Neuronal stem cell (in vitro differentiated cells): ENCODE results near the gene MCOLN2.
A peak's percentile ranks its signal among the peaks of the same experiment; 100 is the strongest.
"Not testable (repeated sequence)": the region's sequence is repeated elsewhere in the genome, so short reads cannot be mapped to it uniquely, and the experiment has no call there.

Experiments used
- DNase-seq: peaks from one replicate; pipeline ENCODE4 v3.0.0-alpha.2; 2013; ENCODE audit warnings: low spot score
- H2AFZ ChIP-seq: one replicate; pipeline ENCODE4 v1.6.1; 2013; ENCODE audit warnings: mild to moderate bottlenecking, low read length, inconsistent platforms
- H2AK5ac ChIP-seq: 2 replicates; pipeline ENCODE4 v1.6.1; 2013; ENCODE audit warnings: low read depth, mild to moderate bottlenecking, inconsistent platforms, low read length, moderate library complexity, mixed read lengths
- H2BK120ac ChIP-seq: 2 replicates; pipeline ENCODE4 v1.6.1; 2013; ENCODE audit warnings: low read depth, mild to moderate bottlenecking, inconsistent platforms, low read length, moderate library complexity, mixed read lengths
- H2BK12ac ChIP-seq: one replicate; pipeline ENCODE4 v1.6.1; 2013; ENCODE audit warnings: low read length, inconsistent platforms
- H2BK15ac ChIP-seq: 2 replicates; pipeline ENCODE4 v1.6.1; 2013; ENCODE audit warnings: mild to moderate bottlenecking, low read length, inconsistent platforms, mixed read lengths
- H2BK5ac ChIP-seq: one replicate; pipeline ENCODE4 v1.6.1; 2013; ENCODE audit warnings: inconsistent platforms, mild to moderate bottlenecking, low read length, moderate library complexity
- H3K14ac ChIP-seq: one replicate; pipeline ENCODE4 v1.6.1; 2013; ENCODE audit warnings: low read length, inconsistent platforms
- H3K18ac ChIP-seq: 2 replicates; pipeline ENCODE4 v1.6.1; 2013; ENCODE audit warnings: low read length, inconsistent platforms
- H3K23ac ChIP-seq: 2 replicates; pipeline ENCODE4 v1.6.1; 2013; ENCODE audit warnings: low read depth, mild to moderate bottlenecking, mixed read lengths, low read length, inconsistent platforms; ENCODE audit not compliant: poor library complexity
- H3K27ac ChIP-seq: replicated peaks from 3 replicates; pipeline ENCODE4 v1.5.1; 2013; ENCODE audit warnings: low read length, inconsistent platforms
- H3K27me3 ChIP-seq, 3 experiments: 2 replicates each; pipeline ENCODE4 v1.6.1; 2013; ENCODE audit warnings: low read length in 3 of 3, mild to moderate bottlenecking in 2 of 3, inconsistent platforms in 1 of 3, low read depth in 1 of 3, mixed read lengths in 1 of 3, moderate library complexity in 1 of 3; ENCODE audit not compliant: control insufficient read depth in 3 of 3, insufficient read depth in 3 of 3
- H3K36me3 ChIP-seq, 2 donors: replicated peaks in 1 of 2; 2 replicates each; pipeline ENCODE4 v1.6.1; 2013; ENCODE audit warnings: low read length in 2 of 2; ENCODE audit not compliant: control insufficient read depth in 2 of 2, insufficient read depth in 2 of 2
- H3K4ac ChIP-seq: 2 replicates; pipeline ENCODE4 v1.6.1; 2013; ENCODE audit warnings: inconsistent platforms, mild to moderate bottlenecking, low read length, moderate library complexity
- H3K4me1 ChIP-seq, 2 donors: 1 replicate in 1 of 2; 2 replicates in 1 of 2; pipeline ENCODE4 v1.6.1; 2013; ENCODE audit warnings: low read length in 2 of 2, low read depth in 1 of 2; ENCODE audit not compliant: control insufficient read depth in 2 of 2, insufficient read depth in 1 of 2
- H3K4me2 ChIP-seq: one replicate; pipeline ENCODE4 v1.6.1; 2013; ENCODE audit warnings: mild to moderate bottlenecking, low read length, inconsistent platforms; ENCODE audit not compliant: insufficient read depth, poor library complexity, severe bottlenecking
- H3K4me3 ChIP-seq, 2 donors: 2 replicates each; pipeline ENCODE4 v1.5.1; 2013; ENCODE audit warnings: low read length in 2 of 2, mild to moderate bottlenecking in 2 of 2, inconsistent platforms in 1 of 2, moderate library complexity in 1 of 2
- H3K79me1 ChIP-seq: one replicate; pipeline ENCODE4 v1.6.1; 2013; ENCODE audit warnings: low read depth, mild to moderate bottlenecking, inconsistent platforms, low read length, moderate library complexity
- H3K9ac ChIP-seq: one replicate; pipeline ENCODE4 v1.6.1; 2013; ENCODE audit warnings: mild to moderate bottlenecking, low read depth, low read length, inconsistent platforms; ENCODE audit not compliant: poor library complexity
- H3K9me3 ChIP-seq, 2 donors: replicated peaks in 1 of 2; 2 replicates each; pipeline versions ENCODE3 to v1.6.1; 2013; ENCODE audit warnings: low read length in 2 of 2, mild to moderate bottlenecking in 2 of 2, inconsistent platforms in 1 of 2, low read depth in 1 of 2, mixed read lengths in 1 of 2, moderate library complexity in 1 of 2; ENCODE audit not compliant: control insufficient read depth in 2 of 2, insufficient read depth in 1 of 2
- H4K8ac ChIP-seq: one replicate; pipeline ENCODE4 v1.6.1; 2013; ENCODE audit warnings: low read depth, mild to moderate bottlenecking, inconsistent platforms, low read length, moderate library complexity
- H4K91ac ChIP-seq: one replicate; pipeline ENCODE4 v1.6.1; 2013; ENCODE audit warnings: low read length, low read depth, mild to moderate bottlenecking, inconsistent platforms; ENCODE audit not compliant: poor library complexity
- WGBS, 2 donors: extraction: QIAGEN DNeasy Blood & Tissue Kit; methylation state at CpG; one replicate each; pipeline ENCODE4 v1.1.7; 2013; ENCODE audit warnings: missing lambda C conversion rate in 2 of 2, mixed read lengths in 1 of 2; ENCODE audit not compliant: insufficient read length in 2 of 2, insufficient replicate concordance in 1 of 2; ENCODE audit errors: extremely low coverage in 2 of 2; 5-methylcytosine and 5-hydroxymethylcytosine counted together

Gene MCOLN2

DNA sequence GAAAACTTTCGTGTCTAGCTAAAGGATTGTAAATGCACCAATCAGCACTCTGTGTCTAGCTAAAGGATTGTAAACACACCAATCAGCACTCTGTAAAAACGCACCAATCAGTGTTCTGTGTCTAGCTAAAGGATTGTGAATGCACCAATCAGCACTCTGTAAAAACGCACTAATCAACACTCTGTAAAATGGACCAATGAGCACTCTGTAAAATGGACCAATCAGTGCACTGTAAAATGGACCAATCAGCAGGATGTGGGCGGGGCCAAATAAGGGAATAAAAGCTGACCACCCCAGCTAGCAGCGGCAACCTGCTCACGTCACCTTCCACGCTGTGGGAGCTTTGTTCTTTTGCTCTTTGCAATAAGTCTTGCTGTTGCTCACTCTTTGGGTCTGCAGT, 94.2 kb downstream of the MCOLN2 start:
- H3K4me1 ChIP-seq, H3K14ac ChIP-seq, H3K4me2 ChIP-seq, H3K18ac ChIP-seq, H4K91ac ChIP-seq, H2BK15ac ChIP-seq, H2AK5ac ChIP-seq, H2AFZ ChIP-seq, H3K9me3 ChIP-seq, H4K8ac ChIP-seq, H2BK12ac ChIP-seq, H3K23ac ChIP-seq, H3K27ac ChIP-seq, H3K36me3 ChIP-seq, H2BK120ac ChIP-seq, H3K9ac ChIP-seq, H3K27me3 ChIP-seq, DNase-seq, H2BK5ac ChIP-seq, H3K79me1 ChIP-seq, H3K4ac ChIP-seq: not testable (repeated sequence)
- H3K4me3 ChIP-seq = peak overlapping the region in 1 of 2 donors; percentile 2
- no CpG with 5 or more reads among the region's 7 CpGs for WGBS, 2 donors

DNA sequence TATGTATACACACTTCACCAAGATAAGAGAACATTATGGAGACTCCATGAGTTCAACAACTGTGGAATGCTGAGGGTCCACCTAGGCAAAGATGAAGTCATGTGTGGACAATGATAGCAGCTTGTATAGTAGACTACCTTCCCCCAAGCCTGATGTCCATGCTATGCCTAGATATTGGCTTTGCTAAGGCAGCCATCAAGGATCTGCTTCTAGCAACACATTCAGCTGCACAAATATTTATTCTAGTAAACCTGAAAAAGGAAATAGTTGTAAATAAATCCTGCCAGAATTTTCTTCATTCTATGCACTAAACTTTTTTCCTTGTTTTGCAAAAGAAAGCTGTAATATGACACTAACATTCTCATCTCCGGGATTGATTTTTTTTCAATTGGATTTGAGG, 96.9 kb downstream of the MCOLN2 start:
- H2BK120ac ChIP-seq = no peak overlapping the region
- no peaks in the 10 kb centered on the region for H3K36me3 ChIP-seq
- H3K4me1 ChIP-seq = no peaks in the 10 kb centered on the region
- H2AFZ ChIP-seq = no peak overlapping the region
- H3K27me3 ChIP-seq = peaks cover 0 to 11% (median 0%) of the 10 kb centered on the region in 3 experiments
- no CpG with 5 or more reads among the region's 1 CpG for whole genome bisulfite sequencing, 2 donors
- H3K9ac ChIP-seq = no peak overlapping the region
- H2BK15ac ChIP-seq = no peak overlapping the region
- no peak overlapping the region for H3K18ac ChIP-seq
- no peak overlapping the region for H3K27ac ChIP-seq
- no peaks in the 10 kb centered on the region for H3K9me3 ChIP-seq
- no peak overlapping the region for H3K4me3 ChIP-seq
- H2BK12ac ChIP-seq = no peak overlapping the region
- no peak overlapping the region for H2AK5ac ChIP-seq
- no peak for DNase-seq
- H3K23ac ChIP-seq = no peak overlapping the region
- no peak overlapping the region for H3K4ac ChIP-seq
- no peak overlapping the region for H3K4me2 ChIP-seq
- H4K8ac ChIP-seq = no peak overlapping the region
- no peak overlapping the region for H2BK5ac ChIP-seq
- H3K79me1 ChIP-seq = no peaks in the 10 kb centered on the region
- no peak overlapping the region for H4K91ac ChIP-seq
- no peak overlapping the region for H3K14ac ChIP-seq

DNA sequence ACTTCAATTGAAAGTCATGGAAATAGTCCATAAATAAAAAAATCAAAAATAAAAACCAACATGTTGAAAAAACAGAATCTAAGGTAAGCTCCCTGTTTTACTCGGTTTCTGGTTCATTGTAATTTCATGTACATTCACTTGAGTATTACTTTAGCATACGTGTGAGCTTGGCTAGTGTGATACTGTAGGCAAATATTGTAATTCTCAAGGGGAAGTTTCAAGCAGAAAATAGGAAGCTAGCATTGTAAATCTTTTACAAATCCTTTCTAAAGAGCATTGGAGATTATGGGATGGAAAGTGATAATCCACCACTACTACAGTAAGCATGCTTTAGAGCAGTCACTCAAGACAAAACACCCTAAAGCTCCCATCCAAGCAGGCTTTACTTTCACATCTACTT, 100.6 kb downstream of the MCOLN2 start:
- no peak overlapping the region for H3K27ac ChIP-seq
- H3K9me3 ChIP-seq = peaks cover 0 to 4% of the 10 kb centered on the region in 2 donors
- no peaks in the 10 kb centered on the region for H3K36me3 ChIP-seq
- H2BK5ac ChIP-seq = no peak overlapping the region
- H2AK5ac ChIP-seq = no peak overlapping the region
- no peak overlapping the region for H3K14ac ChIP-seq
- H3K79me1 ChIP-seq = no peaks in the 10 kb centered on the region
- H3K4me1 ChIP-seq = peaks cover 0 to 1% of the 10 kb centered on the region in 2 donors
- H3K18ac ChIP-seq = no peak overlapping the region
- WGBS, 2 donors = no CpG with 5 or more reads among the region's 2 CpGs
- H3K4ac ChIP-seq = no peak overlapping the region
- peaks cover 5 to 46% (median 25%) of the 10 kb centered on the region in 3 experiments for H3K27me3 ChIP-seq
- H2BK15ac ChIP-seq = no peak overlapping the region
- H3K4me2 ChIP-seq = no peak overlapping the region
- no peak overlapping the region for H2BK120ac ChIP-seq
- no peak overlapping the region for H3K23ac ChIP-seq
- no peak for DNase-seq
- H3K4me3 ChIP-seq = no peak overlapping the region
- H4K8ac ChIP-seq = no peak overlapping the region
- H3K9ac ChIP-seq = no peak overlapping the region
- H2BK12ac ChIP-seq = no peak overlapping the region
- H2AFZ ChIP-seq = no peak overlapping the region
- H4K91ac ChIP-seq = no peak overlapping the region

DNA sequence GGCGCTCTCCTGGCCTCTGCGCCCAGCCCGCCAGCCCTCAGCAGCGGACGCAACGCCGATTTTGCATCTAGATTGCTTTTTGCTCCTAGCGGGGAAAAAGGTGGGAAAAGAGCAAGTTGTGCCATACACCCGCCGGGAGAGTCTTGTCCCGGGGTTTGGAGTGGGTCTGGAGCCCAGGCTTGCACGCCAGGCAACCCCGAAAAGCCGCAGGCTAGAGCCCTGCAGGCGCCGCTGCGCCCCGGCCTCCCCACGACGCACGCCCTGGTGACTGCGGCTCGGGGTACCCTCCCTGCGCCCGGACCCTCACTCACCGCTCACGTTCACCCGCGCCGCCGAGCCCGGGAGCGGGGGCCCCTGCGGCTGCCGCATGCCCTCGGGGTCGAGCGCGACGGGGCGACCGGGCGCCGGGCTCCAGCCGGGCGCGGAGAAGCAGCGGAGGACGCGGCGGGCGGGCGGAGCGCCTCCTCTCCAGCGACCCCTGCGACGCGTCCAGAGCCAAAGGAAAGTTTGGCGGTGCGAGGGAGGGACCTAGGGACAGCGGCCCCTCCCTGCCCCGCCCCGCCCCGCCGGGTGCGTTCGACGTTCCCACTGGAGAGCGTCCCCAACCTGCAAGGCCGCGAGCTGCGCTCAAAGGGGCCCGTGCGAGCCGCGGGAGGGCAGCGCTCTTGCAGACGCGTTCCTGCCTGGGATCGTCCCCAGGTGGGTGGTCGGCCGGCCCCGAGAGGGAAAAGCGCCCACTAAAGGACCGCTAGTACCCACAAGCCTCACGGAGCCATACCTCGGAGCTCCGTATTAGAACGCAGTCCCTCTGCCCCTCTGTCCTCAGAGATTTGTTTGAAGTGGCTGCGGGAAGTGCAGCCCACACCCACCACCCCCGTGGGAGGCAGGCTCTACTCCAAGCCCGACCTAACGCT, 104.0 kb downstream of the MCOLN2 start, which contains the start of gene LPAR3:
Gene LPAR3 (minus strand): TSS at position 502 of the 914 bp plus-strand sequence. CDS start 27,086 bp downstream, outside the sequence.
- peak within 1 kb of the TSS in 1 of 2 donors; percentile 80 for H3K4me3 ChIP-seq
- no peak within 1 kb of the TSS for H2BK5ac ChIP-seq
- H2AFZ ChIP-seq = peak within 1 kb of the TSS; percentile 58
- H2AK5ac ChIP-seq = no peak within 1 kb of the TSS
- H2BK12ac ChIP-seq = no peak within 1 kb of the TSS
- H2BK15ac ChIP-seq = no peak within 1 kb of the TSS
- H4K8ac ChIP-seq = no peak within 1 kb of the TSS
- H3K27ac ChIP-seq = no peak within 1 kb of the TSS
- no peak within 1 kb of the TSS for H3K14ac ChIP-seq
- H3K23ac ChIP-seq = peak within 1 kb of the TSS; percentile 34
- peaks cover 0 to 1% of the 10 kb centered on the region in 2 donors for H3K4me1 ChIP-seq
- no peak within 1 kb of the TSS for H4K91ac ChIP-seq
- H3K4me2 ChIP-seq = peak within 1 kb of the TSS; percentile 78
- peaks cover 5 to 64% (median 26%) of the 10 kb centered on the region in 3 experiments for H3K27me3 ChIP-seq
- H3K18ac ChIP-seq = peak within 1 kb of the TSS; percentile 49
- no peak within 1 kb of the TSS for H3K4ac ChIP-seq
- peaks cover 0 to 4% of the 10 kb centered on the region in 2 donors for H3K9me3 ChIP-seq
- no peak within 1 kb of the TSS for H2BK120ac ChIP-seq
- DNase-seq = peak; percentile 67
- WGBS, 2 donors = no CpG with 5 or more reads among the region's 93 CpGs
- H3K79me1 ChIP-seq = no peaks in the 10 kb centered on the region
- H3K9ac ChIP-seq = peak within 1 kb of the TSS; percentile 45
- no peaks in the 10 kb centered on the region for H3K36me3 ChIP-seq
